ENCODE results near the gene PLXDC2.

DNA sequence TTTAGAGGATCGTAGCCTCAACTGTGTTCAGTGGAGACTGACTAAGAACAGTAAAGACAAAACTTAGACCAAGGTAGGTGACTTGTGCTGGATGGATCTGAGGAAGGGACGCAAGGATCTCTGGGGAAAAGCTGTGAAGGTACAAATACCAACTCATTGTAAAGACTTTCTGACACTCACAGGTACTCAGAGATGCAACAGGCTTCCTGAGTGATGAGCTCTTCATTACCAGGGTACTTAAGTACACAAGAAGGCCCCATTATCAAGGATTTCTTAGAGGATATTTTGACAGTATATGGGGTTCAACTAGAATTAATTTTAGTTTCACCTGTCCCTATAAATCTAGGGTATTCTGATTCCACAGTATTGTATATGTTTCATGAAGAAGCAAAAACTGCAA lies 440.7 kb downstream of the PLXDC2 start:
- TF ChIP-seq CTCF (IDR thresholded peaks at IDR 0.05) (no peak), POLR2AphosphoS5 (IDR thresholded peaks at IDR 0.05; ENCODE audit: insufficient read depth in 1 of 2, low read depth in 1 of 2) (no peak), POLR2A (IDR thresholded peaks at IDR 0.05) (no peak)

Data from vagina (tissue), 2 donors.